Immature natural killer cell (primary cell): ENCODE measurements around the gene CHRNB4. TPM values are rescaled to one million over a fixed set of nuclear protein-coding genes. Genes with fewer than 3 reads are reported as not detected.

Source experiments
- DNase-seq, 3 donors: peaks; one replicate each; pipeline ENCODE4 v3.0.0; 2022; ENCODE audit warnings: mixed read lengths in 1 of 3
- H3K27ac Mint-ChIP-seq, 6 donors: one replicate each; pipeline ENCODE4 v1.8.0; 2020; ENCODE audit warnings: mixed read lengths in 6 of 6, mild to moderate bottlenecking in 5 of 6, inconsistent platforms in 4 of 6, moderate library complexity in 3 of 6
- H3K27me3 Mint-ChIP-seq, 3 donors: one replicate each; pipeline ENCODE4 v1.8.0; 2020 to 2021; ENCODE audit warnings: low read depth in 3 of 3, mild to moderate bottlenecking in 3 of 3, mixed read lengths in 3 of 3, moderate library complexity in 3 of 3, inconsistent platforms in 1 of 3
- H3K36me3 Mint-ChIP-seq, 3 donors: one replicate each; pipeline ENCODE4 v1.8.0; 2020; ENCODE audit warnings: mixed read lengths in 3 of 3, inconsistent platforms in 2 of 3, mild to moderate bottlenecking in 2 of 3
- H3K4me1 Mint-ChIP-seq, 2 donors: one replicate each; pipeline ENCODE4 v1.8.0; 2020; ENCODE audit warnings: inconsistent platforms in 2 of 2, mild to moderate bottlenecking in 2 of 2, mixed read lengths in 2 of 2, moderate library complexity in 1 of 2
- H3K4me3 Mint-ChIP-seq, 5 donors: one replicate each; pipeline ENCODE4 v1.8.0; 2020; ENCODE audit warnings: mild to moderate bottlenecking in 5 of 5, mixed read lengths in 5 of 5, inconsistent platforms in 3 of 5, moderate library complexity in 3 of 5
- H3K9me3 Mint-ChIP-seq, 6 donors: one replicate each; pipeline ENCODE4 v1.8.0; 2020; ENCODE audit warnings: mild to moderate bottlenecking in 6 of 6, mixed read lengths in 6 of 6, inconsistent platforms in 4 of 6, moderate library complexity in 3 of 6
- polyA plus RNA-seq, 3 donors: library from polyadenylated mRNA; unstranded; fragments of 300-500 nt; fragmentation: Illumina TruSeq; gene quantifications; one replicate each; pipeline ENCODE4 v1.2.3, GENCODE V29; 2021

Gene CHRNB4
- polyA plus RNA-seq, 3 donors from 2014 or later, result not detected

DNA sequence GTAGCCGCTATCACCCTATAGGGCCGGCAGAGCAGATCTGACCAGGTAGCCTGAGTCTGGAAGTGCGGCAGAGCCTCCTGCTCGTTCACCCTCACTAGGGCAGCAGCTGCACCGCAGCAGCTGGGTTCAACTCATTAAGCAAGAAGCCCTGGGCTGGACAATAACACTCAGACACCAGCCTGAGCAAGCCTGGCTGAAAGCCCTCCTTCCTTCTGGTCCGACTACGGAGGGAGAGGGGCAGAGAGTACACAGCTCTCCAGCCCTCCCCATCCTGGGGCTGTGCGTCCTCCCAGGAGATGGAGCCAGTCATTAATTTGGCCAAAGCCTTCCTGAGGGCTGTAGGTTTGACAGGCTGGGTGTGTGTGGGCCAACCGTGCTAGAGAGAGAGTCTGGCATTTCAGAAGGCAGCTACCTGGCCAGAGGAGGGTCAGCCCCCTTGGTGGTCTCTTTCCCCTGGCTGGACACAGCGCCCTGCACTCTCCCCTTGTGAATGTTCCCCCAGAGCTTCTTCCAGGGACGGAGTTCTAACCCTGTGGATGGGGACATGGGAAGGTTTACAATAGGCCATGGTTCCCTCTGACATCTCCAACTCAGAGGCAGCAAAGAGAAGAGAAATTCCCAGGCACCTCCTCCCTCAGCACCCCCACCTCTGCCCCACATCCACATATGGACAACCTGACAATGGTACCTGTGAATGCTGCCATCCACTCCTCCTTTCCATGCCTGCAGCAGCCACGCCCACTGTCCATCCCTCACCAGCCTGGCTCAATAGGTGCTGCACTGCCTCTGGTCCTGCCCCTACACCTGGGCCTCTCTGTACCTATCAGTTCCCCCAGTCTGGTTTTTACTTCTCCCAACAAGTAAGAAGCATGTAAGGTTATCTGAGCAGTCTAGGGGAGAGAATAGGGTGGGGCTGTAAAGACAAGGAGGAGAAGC, 6.5 kb downstream of the CHRNB4 start:
- no peak overlapping the region for H3K4me3 Mint-ChIP-seq
- no peak overlapping the region for H3K27ac Mint-ChIP-seq
- H3K4me1 Mint-ChIP-seq, result no peaks in the 10 kb centered on the region
- no peaks in the 10 kb centered on the region for H3K36me3 Mint-ChIP-seq
- peaks cover 2 to 17% (median 8%) of the 10 kb centered on the region in 3 donors for H3K27me3 Mint-ChIP-seq
- no peak for DNase-seq
- peaks cover 0 to 10% (median 3%) of the 10 kb centered on the region in 6 donors for H3K9me3 Mint-ChIP-seq

DNA sequence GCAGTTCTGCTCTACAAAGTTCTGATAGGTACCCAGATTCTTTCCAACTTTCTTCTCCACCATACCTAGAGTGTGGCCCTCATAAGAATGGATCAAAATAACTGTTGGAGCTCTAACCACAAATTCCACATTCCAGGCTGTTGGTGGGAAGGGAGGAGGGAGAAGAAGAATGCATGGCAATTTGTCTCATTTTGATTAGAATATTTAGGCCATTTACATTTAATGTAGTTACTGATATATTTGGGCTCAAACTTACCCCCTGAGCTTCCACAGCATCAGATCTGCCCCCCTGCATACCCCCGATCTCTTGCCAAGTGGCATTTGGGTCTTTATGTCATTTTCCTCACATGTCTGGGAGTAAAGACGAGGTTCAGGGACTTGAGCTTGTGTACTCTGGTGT, 7.7 kb downstream of the CHRNB4 start:
- Mint-ChIP-seq H3K27me3 (peaks cover 2 to 12% (median 8%) of the 10 kb centered on the region in 3 donors), H3K4me1 (no peaks in the 10 kb centered on the region), H3K4me3 (no peak overlapping the region), H3K27ac (no peak overlapping the region), H3K36me3 (no peaks in the 10 kb centered on the region), H3K9me3 (peaks cover 0 to 10% (median 3%) of the 10 kb centered on the region in 6 donors)
- DNase-seq, result no peak

DNA sequence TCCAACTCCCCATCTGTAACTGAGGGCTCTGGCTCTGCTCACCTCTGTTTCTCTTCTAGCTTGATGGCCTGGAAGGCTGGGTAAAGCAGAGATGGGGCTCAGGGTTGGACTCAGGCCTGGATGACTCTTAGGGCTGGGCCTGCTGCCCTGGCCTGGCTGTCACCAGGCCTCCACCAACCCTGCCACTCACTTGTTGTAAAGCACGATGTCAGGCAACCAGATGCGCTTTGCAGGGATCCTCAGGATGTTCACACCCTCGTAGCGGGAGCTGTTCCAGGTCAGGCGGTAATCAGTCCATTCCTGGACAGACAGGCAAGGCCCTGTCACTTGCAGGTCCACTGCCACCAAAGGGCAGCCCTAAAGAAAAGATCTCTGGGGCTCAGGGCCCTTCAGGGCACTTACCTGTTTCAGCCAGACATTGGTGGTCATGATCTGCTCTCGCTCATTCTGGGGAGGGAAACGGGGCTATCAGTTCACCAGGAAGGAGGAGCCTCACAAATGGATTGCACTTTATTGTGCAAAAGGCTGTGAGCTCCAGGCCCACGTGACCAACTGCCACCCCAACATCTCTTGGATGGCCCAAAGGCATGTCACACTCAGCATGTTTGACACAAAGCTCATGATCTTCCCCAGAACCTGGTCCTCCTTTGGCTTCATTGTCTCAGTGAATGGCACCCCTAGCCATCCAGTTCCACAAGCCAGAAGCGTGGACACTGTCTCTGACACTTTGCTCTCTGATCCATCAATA, 9.9 kb downstream of the CHRNB4 start:
- Mint-ChIP-seq H3K9me3 (peaks cover 0 to 10% (median 3%) of the 10 kb centered on the region in 6 donors), H3K4me3 (no peak overlapping the region), H3K4me1 (no peaks in the 10 kb centered on the region)

DNA sequence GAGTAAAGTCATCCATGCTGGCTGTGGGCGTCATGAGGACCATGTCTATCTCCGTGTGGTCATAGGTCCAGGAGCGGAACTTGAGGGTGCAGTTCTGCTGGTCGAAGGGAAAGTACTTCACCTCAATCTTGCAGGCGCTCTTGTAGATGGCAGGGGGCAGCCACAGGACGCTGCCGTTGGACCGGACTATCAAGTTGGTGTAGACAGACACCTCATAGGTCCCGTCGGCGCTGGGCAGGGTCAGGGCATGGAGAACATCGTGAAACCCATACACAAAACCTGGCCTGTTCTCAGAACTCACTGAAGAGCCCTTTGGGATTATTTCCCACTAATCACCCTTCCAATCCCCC, 11.3 kb downstream of the CHRNB4 start:
- Mint-ChIP-seq H3K27ac (no peak overlapping the region), H3K27me3 (peaks cover 3 to 16% (median 4%) of the 10 kb centered on the region in 3 donors), H3K9me3 (peaks cover 0 to 10% (median 3%) of the 10 kb centered on the region in 6 donors), H3K36me3 (no peaks in the 10 kb centered on the region), H3K4me3 (no peak overlapping the region), H3K4me1 (no peaks in the 10 kb centered on the region)
- DNase-seq, result no peak

More for the DNA sequence above, 9.9 kb downstream of the CHRNB4 start:
- DNase-seq, result no peak
- Mint-ChIP-seq H3K27me3 (peaks cover 3 to 16% (median 6%) of the 10 kb centered on the region in 3 donors), H3K27ac (no peak overlapping the region), H3K36me3 (no peaks in the 10 kb centered on the region)

DNA sequence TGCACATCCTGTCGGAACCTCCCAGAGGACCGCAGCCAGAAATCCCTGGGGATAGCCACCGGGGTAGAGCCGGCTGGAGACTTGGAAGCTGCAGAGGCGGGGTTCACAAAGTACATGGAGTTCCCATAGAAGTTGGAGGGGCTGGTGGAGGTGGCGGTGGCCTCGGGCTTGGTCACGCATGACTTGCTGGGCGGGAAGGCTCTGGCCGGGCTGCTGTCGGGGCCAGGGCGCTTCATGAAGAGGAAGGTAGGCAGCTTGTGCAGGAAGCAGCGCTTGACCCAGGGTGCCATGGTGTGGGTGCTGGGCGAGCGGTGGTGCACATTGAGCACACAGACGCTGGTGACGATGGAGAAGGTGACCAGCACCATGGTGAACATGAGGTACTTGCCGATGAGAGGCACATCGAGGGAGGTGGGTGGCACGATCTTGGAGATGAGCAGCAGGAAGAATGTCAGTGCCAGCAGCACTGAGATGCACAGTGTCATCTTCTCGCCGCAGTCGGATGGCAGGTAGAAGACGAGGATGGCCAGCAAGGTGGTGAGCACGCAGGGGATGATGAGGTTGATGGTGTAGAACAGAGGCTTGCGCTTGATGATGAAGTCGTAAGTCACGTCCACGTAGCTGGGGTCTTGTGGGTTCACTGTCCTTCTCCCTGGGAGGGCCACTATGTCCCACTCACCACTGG, 11.8 kb downstream of the CHRNB4 start:
- Mint-ChIP-seq H3K4me3 (no peak overlapping the region), H3K27ac (no peak overlapping the region), H3K36me3 (no peaks in the 10 kb centered on the region), H3K27me3 (peaks cover 2 to 18% (median 3%) of the 10 kb centered on the region in 3 donors), H3K4me1 (no peaks in the 10 kb centered on the region), H3K9me3 (peaks cover 0 to 10% (median 3%) of the 10 kb centered on the region in 6 donors)
- DNase-seq, result no peak

DNA sequence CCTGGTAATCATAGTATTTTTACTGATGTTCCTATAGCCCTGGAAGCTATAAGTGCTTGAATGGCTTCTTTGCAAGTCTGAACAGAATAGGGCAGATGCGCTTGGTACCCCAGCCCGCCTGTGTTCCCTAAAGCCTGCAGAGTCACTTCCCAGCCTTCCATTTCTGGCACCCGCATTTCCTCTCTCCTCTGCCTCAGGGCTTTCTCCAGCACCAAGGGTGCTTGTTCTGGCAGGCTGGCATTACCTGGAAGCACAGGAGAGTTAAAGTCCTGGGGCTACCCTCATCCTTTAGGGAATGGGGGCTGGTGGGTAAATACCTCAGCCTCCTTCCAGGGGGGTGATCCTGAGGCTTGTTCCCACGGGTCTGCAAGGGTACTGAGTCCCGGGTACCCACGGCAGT, 12.8 kb downstream of the CHRNB4 start:
- no peak for DNase-seq
- Mint-ChIP-seq H3K4me1 (no peaks in the 10 kb centered on the region), H3K27ac (no peak overlapping the region), H3K27me3 (peaks cover 2 to 20% (median 3%) of the 10 kb centered on the region in 3 donors), H3K9me3 (peaks cover 0 to 6% (median 2%) of the 10 kb centered on the region in 6 donors), H3K4me3 (no peak overlapping the region), H3K36me3 (no peaks in the 10 kb centered on the region)

DNA sequence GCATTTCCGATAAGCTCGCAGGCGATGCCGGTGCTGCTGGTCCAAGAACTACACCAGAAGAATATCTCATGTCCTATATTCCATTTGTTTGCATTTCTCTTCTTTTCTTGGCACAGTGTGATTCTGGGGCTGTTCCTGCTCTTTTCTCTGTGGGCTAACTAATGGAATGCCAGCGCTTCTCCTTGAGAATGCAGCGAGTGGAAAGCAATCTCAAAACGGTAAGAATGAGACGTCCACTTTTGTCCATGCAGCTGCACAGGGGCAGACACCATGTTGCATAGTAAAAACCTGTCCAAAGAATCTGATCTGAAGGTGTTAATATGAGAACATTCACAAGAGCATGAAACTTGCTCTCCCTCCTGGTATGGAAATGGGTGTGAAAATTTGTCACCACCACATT, 13.7 kb downstream of the CHRNB4 start:
- no peaks in the 10 kb centered on the region for H3K4me1 Mint-ChIP-seq
- DNase-seq, result no peak
- peaks cover 2 to 19% (median 3%) of the 10 kb centered on the region in 3 donors for H3K27me3 Mint-ChIP-seq
- no peak overlapping the region for H3K4me3 Mint-ChIP-seq
- H3K36me3 Mint-ChIP-seq, result no peaks in the 10 kb centered on the region
- H3K27ac Mint-ChIP-seq, result no peak overlapping the region
- H3K9me3 Mint-ChIP-seq, result no peaks in the 10 kb centered on the region

DNA sequence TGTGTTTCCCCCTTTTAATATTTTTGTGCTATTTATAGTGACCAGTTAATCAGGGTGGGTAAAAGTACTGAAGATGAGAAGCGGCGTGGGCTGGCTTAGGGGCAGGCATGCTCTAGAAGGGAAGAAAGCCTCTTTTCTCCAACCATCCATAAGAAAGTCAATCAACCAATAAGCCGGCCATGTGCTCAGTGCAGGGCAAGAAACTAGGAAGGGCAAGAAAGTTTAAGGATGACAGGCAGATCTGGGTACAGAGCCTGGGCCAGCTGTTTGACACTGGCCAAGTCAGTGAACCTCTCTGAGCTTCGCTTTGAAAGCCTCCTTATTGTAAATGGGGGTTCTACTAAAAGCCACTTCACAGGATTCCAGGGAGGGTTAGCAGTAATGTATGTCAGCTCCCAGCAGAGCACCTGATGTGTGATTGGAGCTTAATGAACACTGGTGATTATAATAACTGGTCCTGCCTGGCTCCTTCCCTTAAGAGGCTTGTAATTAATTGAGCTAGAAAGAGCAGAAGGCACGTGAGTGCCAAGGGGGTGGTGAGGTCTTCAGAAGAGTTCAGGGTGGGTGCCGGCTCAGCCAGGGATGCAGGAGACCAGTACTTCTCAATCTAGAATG, 14.5 kb downstream of the CHRNB4 start:
- no peak overlapping the region for H3K27ac Mint-ChIP-seq
- H3K9me3 Mint-ChIP-seq, result no peaks in the 10 kb centered on the region
- H3K4me3 Mint-ChIP-seq, result no peak overlapping the region
- no peaks in the 10 kb centered on the region for H3K36me3 Mint-ChIP-seq
- H3K27me3 Mint-ChIP-seq, result peaks cover 2 to 22% (median 5%) of the 10 kb centered on the region in 3 donors
- no peaks in the 10 kb centered on the region for H3K4me1 Mint-ChIP-seq
- no peak for DNase-seq

DNA sequence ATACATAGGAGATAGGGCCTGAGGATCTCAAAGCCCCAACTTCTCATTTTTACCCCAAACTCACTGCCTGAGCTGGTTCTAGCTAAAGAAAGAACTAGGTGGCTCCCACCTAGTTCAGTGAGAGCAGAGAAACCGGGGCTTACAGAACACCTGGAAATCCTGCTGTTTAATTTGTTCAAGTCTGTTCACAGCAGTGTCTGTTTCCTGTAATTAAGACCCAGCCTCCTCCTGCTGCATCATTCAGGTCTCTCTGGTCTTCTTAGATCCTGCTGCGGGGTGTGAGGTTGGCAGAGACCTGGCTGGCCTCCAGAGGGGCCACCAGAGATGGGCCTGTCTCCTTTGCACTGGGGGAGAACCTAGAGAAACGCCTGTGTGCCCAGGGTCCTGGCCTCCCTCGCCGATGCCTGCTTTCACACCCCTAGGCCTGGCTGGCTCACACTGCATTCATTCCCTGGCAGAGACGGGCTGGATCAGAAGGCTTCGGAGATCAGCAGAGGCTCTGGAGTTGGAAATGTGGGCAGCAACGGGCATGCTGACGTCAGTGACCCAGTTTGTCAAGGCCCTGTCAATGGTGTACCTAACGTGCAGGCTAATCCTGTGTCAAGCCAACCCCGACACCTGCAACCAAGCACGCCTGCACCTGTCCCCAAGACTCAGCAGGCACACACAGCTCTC, 15.3 kb downstream of the CHRNB4 start:
- Mint-ChIP-seq H3K27me3 (peaks cover 2 to 24% (median 4%) of the 10 kb centered on the region in 3 donors), H3K4me1 (no peaks in the 10 kb centered on the region), H3K9me3 (no peaks in the 10 kb centered on the region)

DNA sequence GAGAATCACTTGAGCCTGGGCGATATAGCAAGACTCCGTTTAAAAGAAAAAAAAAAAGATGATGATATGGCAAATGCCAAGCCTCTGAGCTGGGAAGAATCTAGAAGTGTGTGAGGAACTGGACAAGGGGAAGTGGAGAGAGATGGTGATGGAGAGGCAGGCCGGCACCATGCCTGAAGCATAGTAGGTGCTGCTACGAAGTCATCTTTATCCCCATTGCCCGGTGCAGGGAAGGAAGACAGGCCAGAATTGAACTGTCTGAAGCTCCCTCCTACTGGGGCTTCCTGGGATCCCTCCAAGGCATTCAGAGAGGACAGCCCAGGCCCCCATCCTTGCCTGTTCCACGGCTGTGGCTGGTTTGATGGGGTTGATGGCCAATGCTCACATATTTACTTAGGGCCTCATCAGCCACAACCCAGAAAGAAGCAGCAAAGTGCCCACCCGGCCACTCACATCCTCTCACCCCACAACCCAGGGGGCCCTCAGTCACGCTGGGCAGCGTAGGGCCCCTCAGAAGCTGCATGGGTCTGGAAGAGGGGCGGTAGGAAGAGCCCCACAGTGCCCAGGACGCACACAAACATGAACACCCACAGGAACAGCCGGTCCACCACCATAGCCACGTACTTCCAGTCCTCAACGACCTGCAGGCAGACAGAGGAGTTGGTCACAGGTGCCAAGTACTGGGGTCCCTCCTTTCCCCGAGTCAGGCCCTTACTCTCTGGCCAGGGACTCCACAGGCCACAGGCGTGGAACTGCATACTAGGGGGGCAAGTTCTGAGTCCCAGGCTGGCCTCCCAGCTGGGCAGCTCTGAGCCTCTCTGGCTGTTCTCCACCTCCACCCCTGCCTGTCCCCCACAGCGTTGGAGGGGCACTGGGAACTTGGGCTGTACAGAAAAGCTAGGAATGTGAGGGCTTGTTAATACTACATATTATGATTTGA, 16.1 kb downstream of the CHRNB4 start:
- no peak for DNase-seq
- Mint-ChIP-seq H3K27ac (no peak overlapping the region), H3K36me3 (no peaks in the 10 kb centered on the region), H3K27me3 (peaks cover 2 to 24% (median 4%) of the 10 kb centered on the region in 3 donors), H3K4me1 (no peaks in the 10 kb centered on the region), H3K4me3 (no peak overlapping the region), H3K9me3 (no peaks in the 10 kb centered on the region)

More for the DNA sequence above, 15.3 kb downstream of the CHRNB4 start:
- no peak overlapping the region for H3K27ac Mint-ChIP-seq
- H3K36me3 Mint-ChIP-seq, result no peaks in the 10 kb centered on the region
- H3K4me3 Mint-ChIP-seq, result no peak overlapping the region
- no peak for DNase-seq

DNA sequence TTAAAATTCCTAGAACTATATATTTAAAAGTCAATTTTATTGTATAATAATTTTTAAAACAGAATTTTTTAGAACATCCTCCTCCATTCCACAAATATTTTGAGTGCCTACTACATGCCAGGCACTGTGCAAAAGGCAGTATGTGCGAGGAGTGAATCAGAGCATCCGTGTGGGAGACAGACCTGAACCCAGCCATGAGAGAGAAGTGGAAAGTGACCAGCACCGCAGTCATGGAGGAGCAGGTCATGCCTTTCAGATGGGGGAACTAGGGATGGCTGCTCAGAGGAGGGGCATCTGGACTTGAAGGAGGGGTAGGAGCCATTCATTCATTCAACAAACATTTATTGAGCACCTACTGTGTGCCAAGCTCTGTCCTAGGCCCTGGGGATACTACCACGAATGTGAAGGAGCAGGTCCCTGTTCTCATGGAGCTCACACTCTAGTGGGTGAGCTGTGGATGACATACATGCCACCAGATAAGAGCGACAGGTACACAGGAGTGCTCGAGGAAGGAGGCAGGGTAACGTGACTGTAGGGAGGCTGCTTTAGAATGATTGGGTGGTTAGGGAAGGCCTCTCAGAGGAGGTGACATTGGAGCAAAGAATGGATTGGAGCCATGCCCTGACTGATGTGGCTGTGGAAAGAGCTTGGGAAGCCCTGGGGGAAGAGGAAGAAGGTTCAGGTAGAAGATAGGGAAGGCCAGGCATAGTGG, 17.1 kb downstream of the CHRNB4 start:
- no peaks in the 10 kb centered on the region for H3K4me1 Mint-ChIP-seq
- H3K27me3 Mint-ChIP-seq, result peaks cover 4 to 27% (median 4%) of the 10 kb centered on the region in 3 donors
- no peak overlapping the region for H3K4me3 Mint-ChIP-seq

More for the DNA sequence above, 17.1 kb downstream of the CHRNB4 start:
- H3K9me3 Mint-ChIP-seq, result no peaks in the 10 kb centered on the region
- peak overlapping the region in 1 of 6 donors; percentile 2 for H3K27ac Mint-ChIP-seq
- DNase-seq, result no peak
- H3K36me3 Mint-ChIP-seq, result no peaks in the 10 kb centered on the region
